HepG2 (cell line): ENCODE data around the gene CYP4F22. TPM values are rescaled to one million over a fixed set of nuclear protein-coding genes. Genes with fewer than 3 reads are reported as not detected.

Experiments used
- FOXA3 ChIP-seq: IDR thresholded peaks from 2 replicates; pipeline ENCODE4 v1.6.1; 2016; ENCODE audit warnings: missing genetic modification reagents, missing compliant biosample characterization
- HNF4G ChIP-seq, 2 experiments: sonication (generic) in 1 of 2; formaldehyde crosslinking in 1 of 2; IDR thresholded peaks; 2 replicates each; pipeline versions ENCODE4 v1.4.0 to v1.6.1; 2011 to 2020; ENCODE audit warnings: borderline replicate concordance in 2 of 2, low read depth in 2 of 2, mild to moderate bottlenecking in 2 of 2, low read length in 1 of 2, missing genetic modification reagents in 1 of 2, moderate library complexity in 1 of 2
- MEIS2 ChIP-seq: sonication (generic); formaldehyde crosslinking; IDR thresholded peaks from 2 replicates; pipeline ENCODE4 v1.9.0; 2021; ENCODE audit warnings: mild to moderate bottlenecking, missing genetic modification reagents
- MYNN ChIP-seq: sonication (generic); formaldehyde crosslinking; IDR thresholded peaks from 2 replicates; pipeline ENCODE4 v1.4.0; 2020; ENCODE audit warnings: mild to moderate bottlenecking, low read depth, missing genetic modification reagents
- NONO ChIP-seq, 2 experiments: fragments of 450-650 bp in 1 of 2; sonication (generic) in 1 of 2; formaldehyde crosslinking in 1 of 2; IDR thresholded peaks in 1 of 2; conservative IDR thresholded peaks in 1 of 2; 2 replicates each; pipeline versions ENCODE4 v1.6.1 to v1.8.0; 2017 to 2022; ENCODE audit warnings: mild to moderate bottlenecking in 1 of 2, missing genetic modification reagents in 1 of 2, moderate library complexity in 1 of 2
- NR2F1 ChIP-seq, 2 experiments: fragments of 450-650 bp in 1 of 2; formaldehyde crosslinking in 1 of 2; IDR thresholded peaks; 2 replicates each; pipeline versions ENCODE4 v1.5.0 to v1.6.1; 2016 to 2020; ENCODE audit warnings: mild to moderate bottlenecking in 1 of 2, missing compliant biosample characterization in 1 of 2, missing genetic modification reagents in 1 of 2, moderate library complexity in 1 of 2
- PCBP1 ChIP-seq: fragments of 200-400 bp; formaldehyde crosslinking; IDR thresholded peaks from 2 replicates; pipeline ENCODE4 v1.6.1; 2017; ENCODE audit warnings: mild to moderate bottlenecking, low read depth, low read length, borderline replicate concordance
- PITX1 ChIP-seq: sonication (generic); formaldehyde crosslinking; IDR thresholded peaks from 2 replicates; pipeline ENCODE4 v1.5.1; 2020; ENCODE audit warnings: mild to moderate bottlenecking, missing genetic modification reagents
- POLR2AphosphoS2 ChIP-seq: IDR thresholded peaks from 2 replicates; pipeline ENCODE4 v1.6.1; 2011; ENCODE audit warnings: low read depth, low read length, improper control_type of control experiment
- RBFOX2 ChIP-seq: fragments of 200-400 bp; formaldehyde crosslinking; IDR thresholded peaks from 2 replicates; pipeline ENCODE4 v1.6.1; 2017; ENCODE audit warnings: low read depth, mild to moderate bottlenecking, low read length
- SALL1 ChIP-seq: sonication (generic); formaldehyde crosslinking; IDR thresholded peaks from 2 replicates; pipeline ENCODE4 v1.8.0; 2022; ENCODE audit warnings: mild to moderate bottlenecking, missing genetic modification reagents
- SALL2 ChIP-seq: sonication (generic); formaldehyde crosslinking; IDR thresholded peaks from 2 replicates; pipeline ENCODE4 v1.8.1; 2023; ENCODE audit warnings: mild to moderate bottlenecking, missing genetic modification reagents, inconsistent platforms
- SOX6 ChIP-seq, 2 experiments: fragments of 450-650 bp in 1 of 2; sonication (generic) in 1 of 2; formaldehyde crosslinking in 1 of 2; IDR thresholded peaks; 2 replicates each; pipeline versions ENCODE4 v1.4.0 to v1.6.1; 2017 to 2020; ENCODE audit warnings: antibody characterized with exemption in 1 of 2, mild to moderate bottlenecking in 1 of 2, missing genetic modification reagents in 1 of 2
- TCF7 ChIP-seq: sonication (generic); IDR thresholded peaks from 2 replicates; pipeline ENCODE4 v1.6.1; 2016; ENCODE audit warnings: antibody characterized with exemption, low read depth
- TOE1 ChIP-seq: sonication (generic); formaldehyde crosslinking; IDR thresholded peaks from 2 replicates; pipeline ENCODE4 v1.4.0; 2020; ENCODE audit warnings: mild to moderate bottlenecking, missing genetic modification reagents
- ZNF317 ChIP-seq: sonication (generic); formaldehyde crosslinking; IDR thresholded peaks from 2 replicates; pipeline ENCODE4 v1.5.0; 2020; ENCODE audit warnings: mild to moderate bottlenecking, missing genetic modification reagents
- ZNF44 ChIP-seq: sonication (generic); formaldehyde crosslinking; IDR thresholded peaks from 2 replicates; pipeline ENCODE4 v1.5.1; 2020; ENCODE audit warnings: mild to moderate bottlenecking, missing genetic modification reagents
- ZNF598 ChIP-seq: sonication (generic); formaldehyde crosslinking; IDR thresholded peaks from 2 replicates; pipeline ENCODE4 v1.5.1; 2020; ENCODE audit warnings: mild to moderate bottlenecking, missing genetic modification reagents, borderline replicate concordance
- ZNF775 ChIP-seq: sonication (generic); formaldehyde crosslinking; IDR thresholded peaks from 2 replicates; pipeline ENCODE4 v1.4.0; 2020; ENCODE audit warnings: missing genetic modification reagents, mild to moderate bottlenecking, moderate library complexity, borderline replicate concordance
- polyA plus RNA-seq, 8 experiments: library from polyadenylated mRNA; depleted of rRNA in 3 of 8; stranded (reverse) in 7 of 8; unstranded in 1 of 8; fragments of >200 nt; fragmentation: Illumina TruSeq in 4 of 8; extraction: Trizol in 4 of 8; gene quantifications; 2 replicates each; pipeline versions ENCODE4 v1.2.1 to v1.2.3, GENCODE V29; 2011 to 2016; ENCODE audit warnings: low read depth in 4 of 8, missing spikeins in 1 of 8, mixed read lengths in 1 of 8; ENCODE audit not compliant: insufficient read depth in 1 of 8
- total RNA-seq, 5 experiments: library from RNA; depleted of rRNA; stranded (reverse); fragments of >200 nt; fragmentation: Illumina TruSeq; extraction: Trizol; gene quantifications; 2 replicates each; pipeline ENCODE4 v1.2.3, GENCODE V29; 2016; ENCODE audit warnings: low read depth in 1 of 5
- TF ChIP-seq, protein P1 (sequence below): sonication (generic); formaldehyde crosslinking; IDR thresholded peaks from 2 replicates; pipeline ENCODE4 v1.5.1; 2020; ENCODE audit warnings: missing genetic modification reagents, mild to moderate bottlenecking, borderline replicate concordance
- TF ChIP-seq, protein P2 (sequence below): sonication (generic); formaldehyde crosslinking; IDR thresholded peaks from 2 replicates; pipeline ENCODE4 v1.4.0; 2020; ENCODE audit warnings: mild to moderate bottlenecking, missing genetic modification reagents
- TF ChIP-seq, protein P3 (sequence below): IDR thresholded peaks from 2 replicates; pipeline ENCODE4 v1.6.1; 2016; ENCODE audit warnings: missing compliant biosample characterization, missing genetic modification reagents, borderline replicate concordance

CYP4F22 gene
- total and polyA plus RNA-seq, 2 of the 13 experiments (the other 11 are each of a cell fraction or from before 2014, with no cell fraction given), result 0.05 TPM; not detected in 1

DNA sequence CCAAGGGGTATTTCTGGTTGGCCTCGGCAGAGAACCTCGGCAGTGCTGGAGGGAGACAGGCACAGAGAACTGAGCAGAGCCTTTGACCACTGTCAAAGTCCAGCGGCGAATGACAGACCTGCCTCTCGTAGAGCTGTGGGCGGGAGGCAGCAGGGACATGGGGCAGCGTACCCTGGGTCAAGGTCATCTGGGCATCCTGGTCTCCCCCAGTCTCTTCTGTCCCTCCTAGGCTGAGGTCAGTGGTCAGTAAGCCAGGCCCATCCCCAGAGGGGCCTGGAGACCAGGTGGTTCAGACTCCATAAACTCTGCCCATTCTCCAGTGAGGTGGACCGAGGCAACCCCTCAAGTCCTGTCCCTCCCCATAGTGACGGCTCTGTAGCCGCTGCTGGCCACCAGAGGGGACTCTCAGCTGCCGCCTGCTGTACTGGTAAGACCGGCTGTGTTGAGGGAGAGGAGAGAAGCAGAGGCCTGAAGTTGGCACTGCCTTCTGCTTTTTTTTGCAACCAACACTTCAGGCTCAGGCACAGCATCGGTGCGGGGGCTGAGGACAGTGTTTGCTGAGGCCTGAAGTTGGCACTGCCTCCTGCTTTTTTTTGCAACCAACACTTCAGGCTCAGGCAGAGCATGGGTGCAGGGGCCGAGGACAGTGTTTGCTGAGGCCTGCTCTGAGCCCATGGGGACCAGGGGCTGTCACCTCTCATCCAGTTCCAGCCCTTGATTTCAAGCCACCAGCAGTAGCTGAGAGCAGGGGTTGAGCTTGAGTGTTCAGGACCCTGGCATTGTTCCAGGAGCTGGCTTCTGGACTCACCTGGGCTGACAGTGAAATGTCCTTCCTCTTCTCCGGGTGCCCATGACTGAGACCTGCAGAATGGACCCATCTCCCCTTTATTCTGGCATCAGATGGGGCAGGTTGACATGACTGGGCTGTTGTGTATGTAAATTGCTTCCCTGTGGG lies 28.7 kb upstream of the CYP4F22 start, which contains the start of gene PGLYRP2 (continued):
- no peak for TF ChIP-seq NONO (IDR thresholded peaks at IDR 0.05)
- peak; percentile 67; the same call in 1 of the 2 replicates for TF ChIP-seq NONO (CRISPR knock-in tag; conservative IDR thresholded peaks at IDR 0.05)
- TF ChIP-seq, protein P1, sequence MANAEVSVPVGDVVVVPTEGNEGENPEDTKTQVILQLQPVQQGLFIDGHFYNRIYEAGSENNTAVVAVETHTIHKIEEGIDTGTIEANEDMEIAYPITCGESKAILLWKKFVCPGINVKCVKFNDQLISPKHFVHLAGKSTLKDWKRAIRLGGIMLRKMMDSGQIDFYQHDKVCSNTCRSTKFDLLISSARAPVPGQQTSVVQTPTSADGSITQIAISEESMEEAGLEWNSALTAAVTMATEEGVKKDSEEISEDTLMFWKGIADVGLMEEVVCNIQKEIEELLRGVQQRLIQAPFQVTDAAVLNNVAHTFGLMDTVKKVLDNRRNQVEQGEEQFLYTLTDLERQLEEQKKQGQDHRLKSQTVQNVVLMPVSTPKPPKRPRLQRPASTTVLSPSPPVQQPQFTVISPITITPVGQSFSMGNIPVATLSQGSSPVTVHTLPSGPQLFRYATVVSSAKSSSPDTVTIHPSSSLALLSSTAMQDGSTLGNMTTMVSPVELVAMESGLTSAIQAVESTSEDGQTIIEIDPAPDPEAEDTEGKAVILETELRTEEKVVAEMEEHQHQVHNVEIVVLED (CRISPR knock-in tag), result 0 out of 2 replicates have a peak, but pooled peaks have one; percentile 30
- TF ChIP-seq ZNF44 (CRISPR knock-in tag), result 0 out of 2 replicates have a peak, but pooled peaks have one; percentile 42
- TF ChIP-seq TCF7, result no peak
- peak; percentile 94 for TF ChIP-seq HNF4G (IDR thresholded peaks at IDR 0.05; ENCODE audit: borderline replicate concordance, low read depth, low read length)
- TF ChIP-seq HNF4G (CRISPR knock-in tag; IDR thresholded peaks at IDR 0.05; ENCODE audit: borderline replicate concordance, low read depth), result peak; percentile 85; the same call in 1 of the 2 replicates
- 0 out of 2 replicates have a peak, but pooled peaks have one; percentile 45 for TF ChIP-seq MEIS2 (CRISPR knock-in tag)
- TF ChIP-seq ZNF317, result no peak; the same call in 1 of the 2 replicates
- TF ChIP-seq, protein P2, sequence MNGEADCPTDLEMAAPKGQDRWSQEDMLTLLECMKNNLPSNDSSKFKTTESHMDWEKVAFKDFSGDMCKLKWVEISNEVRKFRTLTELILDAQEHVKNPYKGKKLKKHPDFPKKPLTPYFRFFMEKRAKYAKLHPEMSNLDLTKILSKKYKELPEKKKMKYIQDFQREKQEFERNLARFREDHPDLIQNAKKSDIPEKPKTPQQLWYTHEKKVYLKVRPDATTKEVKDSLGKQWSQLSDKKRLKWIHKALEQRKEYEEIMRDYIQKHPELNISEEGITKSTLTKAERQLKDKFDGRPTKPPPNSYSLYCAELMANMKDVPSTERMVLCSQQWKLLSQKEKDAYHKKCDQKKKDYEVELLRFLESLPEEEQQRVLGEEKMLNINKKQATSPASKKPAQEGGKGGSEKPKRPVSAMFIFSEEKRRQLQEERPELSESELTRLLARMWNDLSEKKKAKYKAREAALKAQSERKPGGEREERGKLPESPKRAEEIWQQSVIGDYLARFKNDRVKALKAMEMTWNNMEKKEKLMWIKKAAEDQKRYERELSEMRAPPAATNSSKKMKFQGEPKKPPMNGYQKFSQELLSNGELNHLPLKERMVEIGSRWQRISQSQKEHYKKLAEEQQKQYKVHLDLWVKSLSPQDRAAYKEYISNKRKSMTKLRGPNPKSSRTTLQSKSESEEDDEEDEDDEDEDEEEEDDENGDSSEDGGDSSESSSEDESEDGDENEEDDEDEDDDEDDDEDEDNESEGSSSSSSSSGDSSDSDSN (CRISPR knock-in tag), result peak; percentile 52; the same call in 1 of the 2 replicates
- TF ChIP-seq SALL2 (CRISPR knock-in tag), result 0 out of 2 replicates have a peak, but pooled peaks have one; percentile 57
- no peak for TF ChIP-seq MYNN (CRISPR knock-in tag)
- TF ChIP-seq, protein P3, sequence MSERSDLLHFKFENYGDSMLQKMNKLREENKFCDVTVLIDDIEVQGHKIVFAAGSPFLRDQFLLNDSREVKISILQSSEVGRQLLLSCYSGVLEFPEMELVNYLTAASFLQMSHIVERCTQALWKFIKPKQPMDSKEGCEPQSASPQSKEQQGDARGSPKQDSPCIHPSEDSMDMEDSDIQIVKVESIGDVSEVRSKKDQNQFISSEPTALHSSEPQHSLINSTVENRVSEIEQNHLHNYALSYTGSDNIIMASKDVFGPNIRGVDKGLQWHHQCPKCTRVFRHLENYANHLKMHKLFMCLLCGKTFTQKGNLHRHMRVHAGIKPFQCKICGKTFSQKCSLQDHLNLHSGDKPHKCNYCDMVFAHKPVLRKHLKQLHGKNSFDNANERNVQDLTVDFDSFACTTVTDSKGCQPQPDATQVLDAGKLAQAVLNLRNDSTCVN (CRISPR knock-in tag), result no peak
- peak; percentile 78; the same call in 1 of the 2 replicates for TF ChIP-seq SALL1 (CRISPR knock-in tag)
- TF ChIP-seq ZNF598 (CRISPR knock-in tag), result peak; percentile 96; the same call in 1 of the 2 replicates
- TF ChIP-seq ZNF775 (CRISPR knock-in tag), result no peak
- peak; percentile 42 to 61; a peak in 2 of 4 replicates for TF ChIP-seq NR2F1 (CRISPR knock-in tag; IDR thresholded peaks at IDR 0.05)
- no peak for TF ChIP-seq RBFOX2
- no peak for TF ChIP-seq TOE1 (CRISPR knock-in tag)
- TF ChIP-seq SOX6 (IDR thresholded peaks at IDR 0.05), result no peak
- TF ChIP-seq SOX6 (CRISPR knock-in tag; IDR thresholded peaks at IDR 0.05), result peak; percentile 64
- TF ChIP-seq PITX1 (CRISPR knock-in tag), result peak; percentile 43
- no peak for TF ChIP-seq POLR2AphosphoS2
- TF ChIP-seq PCBP1, result 0 out of 2 replicates have a peak, but pooled peaks have one; percentile 20
- no peak for TF ChIP-seq FOXA3 (CRISPR knock-in tag)
